Hematopoietic multipotent progenitor cell treated with erythropoietin and hydrocortisone succinate and interleukin-3 and kit ligand, for 6 days (in vitro differentiated cells): ENCODE data around the gene DACH1.

Source experiments
- DNase-seq: peaks from one replicate; pipeline ENCODE4 v3.0.0-alpha.2; 2015

The DACH1 gene

DNA sequence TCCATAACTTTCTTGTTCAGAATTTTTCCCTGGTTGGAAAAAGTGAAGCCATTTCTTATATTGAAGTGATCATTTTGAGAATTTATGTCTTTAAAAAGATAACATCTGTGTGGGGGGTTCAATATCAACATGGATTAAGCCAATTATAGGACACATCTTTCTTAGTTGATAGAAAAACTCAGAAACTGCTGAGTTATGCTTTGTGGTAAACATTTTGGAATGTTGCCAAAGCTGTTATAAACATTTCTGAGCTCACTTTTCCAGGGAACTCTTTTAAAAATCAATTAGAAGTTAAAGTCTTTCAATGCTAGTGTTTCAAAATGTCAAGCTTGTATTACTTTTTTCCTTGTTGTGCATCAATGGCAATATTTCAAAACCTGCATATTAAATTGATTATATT, 248.8 kb downstream of the DACH1 start:
- DNase-seq = peak; percentile 87

DNA sequence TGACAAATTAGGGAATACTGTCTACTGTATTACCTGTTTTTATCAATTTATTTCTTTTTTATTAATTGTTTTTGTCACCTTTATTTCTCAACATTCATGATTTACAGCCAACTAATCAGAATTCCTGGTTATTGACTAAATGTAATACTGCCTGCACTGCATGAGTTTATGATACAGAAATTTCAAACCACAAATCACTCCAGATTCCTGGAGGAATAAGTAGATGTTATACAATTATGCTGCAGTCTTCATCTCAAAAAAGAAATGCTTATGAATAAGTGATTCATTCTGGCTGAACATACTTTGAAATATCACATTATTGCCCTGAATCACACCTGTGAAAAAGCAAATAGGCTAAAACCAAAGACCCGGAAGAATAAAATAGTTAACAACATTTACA, 249.7 kb downstream of the DACH1 start:
- DNase-seq = no peak

DNA sequence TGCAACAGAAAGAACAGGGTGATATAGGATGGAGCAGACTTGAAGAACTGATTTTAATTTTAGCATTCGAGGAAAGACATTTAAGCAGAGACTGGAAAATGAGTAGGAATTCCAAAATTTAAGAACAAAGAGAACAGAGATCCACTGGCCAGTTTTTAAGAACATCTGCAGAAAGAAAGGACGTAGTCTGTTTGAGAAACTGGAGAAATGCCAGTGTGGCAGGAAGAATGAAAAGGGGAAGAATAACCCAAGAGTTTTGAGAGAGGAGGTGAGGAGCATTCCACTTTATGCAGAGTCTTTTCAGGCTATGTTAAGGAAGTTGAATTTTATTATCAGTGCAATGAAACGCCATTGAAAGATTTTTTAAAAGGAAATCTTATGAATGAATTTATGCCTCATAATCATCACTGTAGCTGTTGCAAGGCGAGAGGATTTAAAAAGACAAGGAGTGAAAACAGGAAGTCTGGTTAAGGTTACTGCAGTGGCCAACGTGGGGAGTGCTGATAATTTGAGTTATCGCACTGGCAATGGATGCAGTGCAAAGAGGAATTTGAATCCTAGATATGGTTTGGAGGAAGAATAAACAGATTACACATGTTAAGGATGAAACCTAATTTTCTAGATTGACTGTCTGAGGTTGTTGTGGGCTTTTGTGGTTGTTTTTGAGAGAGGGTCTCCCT, 253.8 kb downstream of the DACH1 start:
- DNase-seq = peak; percentile 78

DNA sequence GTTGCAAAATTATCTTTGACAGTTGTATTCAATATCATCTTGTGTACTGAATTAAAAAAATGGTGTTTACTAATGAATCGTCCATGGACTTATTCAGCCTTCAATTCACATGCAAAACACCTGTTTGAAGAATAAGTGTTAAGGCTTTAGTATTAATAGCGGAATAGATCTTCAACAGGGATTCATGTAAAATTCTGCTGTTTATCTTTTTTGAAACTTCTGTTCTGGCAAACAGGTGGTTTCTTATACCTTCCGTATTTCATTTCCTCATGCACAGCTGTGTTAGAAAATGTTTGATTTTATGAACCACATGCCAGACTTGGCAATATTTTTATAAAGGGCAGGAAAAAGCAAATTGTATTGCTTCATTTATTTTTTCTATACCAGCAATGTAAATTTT, 255.7 kb downstream of the DACH1 start:
- DNase-seq = peak; percentile 21

DNA sequence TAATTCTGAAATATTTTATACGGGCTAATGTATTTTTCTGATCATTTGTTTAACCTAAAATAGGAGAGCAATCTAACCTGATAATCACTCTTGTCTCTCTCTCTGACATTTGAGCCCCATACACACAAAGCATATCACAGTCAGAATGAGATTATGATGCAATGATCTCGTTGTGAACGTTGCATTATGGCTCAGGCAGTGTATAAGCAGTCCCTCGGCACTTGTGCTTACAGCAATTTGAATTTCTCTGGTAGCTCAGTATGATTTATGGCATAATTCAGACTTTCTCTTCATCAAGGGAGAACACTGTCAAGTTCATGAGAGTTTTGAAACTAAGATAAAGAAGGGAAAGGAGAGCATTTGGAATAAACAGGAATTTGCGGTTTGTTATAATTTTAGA, 256.1 kb downstream of the DACH1 start:
- peak; percentile 49 for DNase-seq

DNA sequence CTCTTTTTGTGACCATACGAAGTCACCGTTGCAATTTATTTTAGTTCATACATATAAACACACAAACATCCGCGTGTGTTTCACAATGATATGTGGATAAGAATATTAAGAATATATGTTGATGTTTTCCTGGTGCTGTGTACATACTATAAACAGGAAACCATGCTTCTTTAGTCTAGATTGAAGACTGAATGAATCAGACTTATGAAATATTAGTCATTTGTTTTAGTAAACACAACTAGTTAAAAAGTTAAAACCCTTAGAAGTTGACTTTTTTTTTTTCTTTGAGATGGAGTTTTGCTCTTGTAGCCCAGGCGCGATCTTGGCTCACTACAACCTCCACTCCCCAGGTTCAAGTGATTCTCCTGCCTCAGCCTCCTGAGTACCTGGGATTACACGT, 257.7 kb downstream of the DACH1 start:
- DNase-seq = no peak

DNA sequence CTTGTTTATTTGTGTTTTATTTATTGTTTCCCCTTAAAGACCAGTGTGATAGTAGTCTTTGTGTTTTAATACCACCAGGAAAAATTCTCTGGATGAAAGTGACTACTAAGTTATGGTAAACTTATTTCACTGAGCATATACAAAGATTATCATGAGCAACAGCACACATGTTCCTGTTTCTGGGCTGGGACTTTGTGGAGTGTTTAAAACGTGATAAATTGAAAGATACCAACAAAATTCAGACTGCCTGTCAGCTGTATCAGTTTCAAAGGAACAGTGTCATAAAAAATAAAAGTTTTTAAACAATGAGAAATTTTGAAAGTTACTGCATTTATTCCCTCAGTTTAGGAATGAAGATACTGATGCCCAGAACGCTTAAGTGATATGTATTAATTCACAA, 259.4 kb downstream of the DACH1 start:
- no peak for DNase-seq

DNA sequence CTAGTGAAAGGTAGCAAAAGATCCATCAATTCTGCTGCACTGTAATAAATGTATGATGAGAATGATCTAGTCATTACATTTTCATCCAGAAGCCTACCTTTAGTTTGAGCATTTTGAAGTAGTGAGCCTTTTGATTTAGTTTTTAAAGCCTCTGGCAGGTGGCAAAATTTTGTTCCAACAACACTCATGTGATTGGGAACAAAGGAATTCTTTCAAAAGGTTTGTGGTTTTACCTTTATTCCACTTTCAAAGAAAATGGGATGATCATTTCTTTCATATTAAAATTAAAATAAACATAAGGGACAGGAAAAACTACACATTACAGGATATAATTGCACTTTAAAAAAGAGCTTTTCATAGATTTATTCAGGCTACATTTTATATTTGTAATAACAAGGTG, 260.2 kb downstream of the DACH1 start:
- no peak for DNase-seq

DNA sequence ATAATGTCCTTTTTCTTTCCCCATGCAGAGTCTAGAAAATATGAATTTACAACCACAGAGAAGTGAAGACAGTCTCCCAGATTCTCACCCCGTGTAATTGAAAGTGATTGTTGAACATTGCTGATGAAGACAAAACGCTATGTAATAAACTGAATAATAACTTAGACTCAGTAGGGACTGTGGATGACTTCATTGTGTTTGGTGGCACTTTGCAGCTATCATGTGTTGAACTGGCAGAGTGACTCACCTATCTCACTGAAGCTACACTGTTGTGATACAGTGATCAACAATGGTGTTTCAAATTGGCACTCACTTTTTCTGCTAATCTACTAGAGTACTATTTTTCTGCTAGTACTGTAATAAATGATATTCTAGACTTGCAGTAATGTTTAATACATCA, 261.3 kb downstream of the DACH1 start:
- DNase-seq = no peak

DNA sequence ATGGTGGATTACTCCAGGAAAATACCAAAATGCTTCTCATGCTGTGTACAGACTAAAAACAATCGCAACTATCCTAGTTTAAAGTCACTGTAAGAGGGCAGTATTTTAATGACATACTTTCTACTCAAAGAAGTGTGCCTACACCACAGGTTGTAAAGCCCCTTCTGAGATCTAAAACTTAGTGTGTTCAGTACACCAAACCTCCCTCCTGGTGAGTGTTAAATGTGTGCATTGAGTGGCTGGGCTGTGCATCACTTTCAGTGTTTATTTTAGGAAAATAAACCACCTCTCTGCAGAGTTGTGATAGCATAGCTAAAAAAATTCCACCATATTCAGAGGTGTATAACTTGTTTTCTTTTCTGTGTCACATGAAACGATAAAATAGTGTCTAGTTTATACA, 263.7 kb downstream of the DACH1 start:
- DNase-seq = no peak

DNA sequence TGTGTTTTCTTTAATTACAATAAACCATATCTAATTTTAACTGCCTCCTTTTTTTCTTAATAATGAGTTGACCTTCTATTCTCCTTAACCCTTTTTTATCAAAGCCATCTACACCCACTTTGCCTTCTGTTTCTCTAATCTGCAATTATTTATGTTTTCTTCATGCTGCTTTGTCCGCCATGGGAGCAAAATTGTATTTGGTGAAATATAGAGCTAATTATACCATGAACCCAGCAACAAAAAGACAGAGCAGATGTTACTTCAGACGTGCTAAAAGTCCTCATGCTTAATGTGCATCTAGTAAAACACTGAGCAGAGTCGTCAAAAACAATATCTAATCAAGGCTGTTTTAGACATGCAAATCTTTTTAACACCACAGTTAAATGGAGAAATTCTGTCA, 264.7 kb downstream of the DACH1 start:
- DNase-seq = no peak

DNA sequence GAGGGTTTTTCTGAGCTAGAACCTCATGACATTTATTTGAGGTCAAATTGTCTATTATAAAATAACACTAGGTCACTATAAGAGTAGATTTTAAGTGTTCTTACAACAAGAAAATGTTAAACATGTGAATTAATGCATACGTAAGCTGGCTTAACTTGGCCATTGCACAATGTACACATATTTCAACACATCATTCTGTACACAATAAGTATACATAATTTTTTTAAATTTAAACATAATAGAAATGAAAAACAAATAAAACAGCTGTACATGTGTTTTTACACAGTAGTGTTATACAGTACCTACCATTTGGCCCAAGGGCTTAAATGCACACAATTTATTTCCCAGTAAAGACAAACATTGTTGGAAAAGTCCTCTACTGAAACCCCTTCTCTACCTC, 269.9 kb downstream of the DACH1 start:
- DNase-seq = no peak

DNA sequence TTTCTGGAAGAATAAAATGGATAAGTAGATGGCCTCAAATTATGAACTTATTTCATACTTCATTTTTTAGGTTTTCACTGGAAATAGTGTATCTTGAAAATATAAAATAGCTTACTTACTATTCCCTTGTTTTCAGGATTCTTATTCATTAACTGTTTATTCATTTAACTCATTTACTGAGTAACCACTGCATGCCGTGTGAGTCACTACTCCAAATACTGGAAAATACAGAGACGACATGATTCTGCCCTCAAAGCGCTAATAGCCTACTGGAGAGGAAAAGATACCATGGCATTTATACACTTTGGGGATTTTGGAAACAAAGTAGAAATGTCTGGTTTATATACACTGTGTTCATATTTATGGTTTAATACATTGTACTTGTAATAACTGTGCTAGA, 270.9 kb downstream of the DACH1 start:
- DNase-seq = no peak

DNA sequence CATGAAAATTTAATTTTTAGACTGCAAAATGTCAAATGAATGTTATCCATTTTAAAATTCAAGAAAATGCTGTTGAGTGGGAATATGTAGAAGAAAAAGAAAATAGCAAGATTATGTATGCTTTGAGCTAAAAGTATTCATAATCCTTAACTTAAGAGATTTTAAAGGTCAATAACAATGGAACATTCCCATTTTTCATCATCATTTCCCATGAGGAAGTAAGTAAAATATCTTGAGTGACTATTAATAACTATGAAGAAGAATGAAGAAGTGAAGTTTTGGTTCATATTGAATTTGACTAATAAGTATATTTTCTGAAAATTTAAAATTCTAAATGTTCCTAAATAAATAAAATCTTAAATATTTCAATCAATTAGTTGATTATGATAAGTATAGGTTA, 273.4 kb downstream of the DACH1 start:
- DNase-seq = no peak

DNA sequence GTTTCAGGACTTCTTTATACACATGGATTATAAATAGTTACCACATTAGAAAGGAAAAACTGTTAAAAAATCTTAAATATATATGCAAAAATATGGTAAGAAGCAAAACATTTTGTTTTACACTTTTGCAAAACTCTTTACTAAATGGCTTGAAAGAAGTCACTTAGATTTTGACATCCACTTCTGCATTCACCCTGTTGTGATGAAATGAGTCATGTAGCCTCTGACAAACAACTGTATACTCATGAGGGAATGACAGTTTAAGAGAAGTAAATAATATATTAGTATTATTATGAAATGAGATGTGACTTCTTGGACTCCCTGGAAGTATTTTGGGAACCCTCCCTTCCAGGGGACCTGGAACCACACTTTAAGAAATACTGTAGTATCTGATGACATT, 275.6 kb downstream of the DACH1 start:
- peak; percentile 9 for DNase-seq

DNA sequence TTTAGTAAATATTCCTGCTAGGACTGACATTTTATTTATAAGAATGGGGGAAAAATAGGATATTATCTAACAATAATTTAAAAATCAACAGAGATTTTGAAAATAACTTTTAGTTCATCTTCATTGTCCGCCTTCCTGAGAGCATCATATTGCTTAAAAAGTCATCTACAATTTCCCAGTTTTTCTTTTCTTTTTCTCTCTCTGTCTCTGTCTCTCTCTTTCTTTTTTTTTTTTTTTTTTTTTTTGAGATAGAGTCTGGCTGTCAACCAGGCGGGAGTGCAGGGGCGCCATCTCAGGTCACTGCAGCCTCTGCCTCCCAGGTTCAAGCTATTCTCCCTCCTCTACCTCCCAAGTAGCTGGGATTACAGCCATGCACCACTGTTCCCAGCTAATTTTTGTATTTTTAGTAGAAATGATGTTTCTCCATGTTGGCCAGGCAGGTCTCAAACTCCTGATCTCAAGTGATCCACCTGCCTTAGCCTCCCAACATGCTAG, 276.3 kb downstream of the DACH1 start:
- DNase-seq = no peak

DNA sequence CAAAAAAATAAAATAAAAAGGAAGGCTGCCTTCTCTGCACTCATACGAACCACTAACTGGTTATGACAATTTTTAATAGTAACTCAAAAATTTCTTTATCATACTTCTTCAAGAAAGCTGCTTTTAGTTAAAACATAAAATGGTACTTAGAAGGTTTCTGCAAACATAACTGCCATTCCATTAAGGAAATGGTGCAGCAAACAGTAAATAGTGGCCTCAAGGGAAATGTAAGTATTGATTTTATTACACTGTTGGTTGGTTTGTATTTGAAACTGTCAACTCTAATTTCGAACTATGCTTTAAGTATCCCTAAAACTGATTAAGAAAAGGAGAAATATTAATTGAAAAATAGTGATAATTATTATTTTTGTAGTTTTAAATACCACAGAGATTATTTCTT, 278.0 kb downstream of the DACH1 start:
- no peak for DNase-seq

DNA sequence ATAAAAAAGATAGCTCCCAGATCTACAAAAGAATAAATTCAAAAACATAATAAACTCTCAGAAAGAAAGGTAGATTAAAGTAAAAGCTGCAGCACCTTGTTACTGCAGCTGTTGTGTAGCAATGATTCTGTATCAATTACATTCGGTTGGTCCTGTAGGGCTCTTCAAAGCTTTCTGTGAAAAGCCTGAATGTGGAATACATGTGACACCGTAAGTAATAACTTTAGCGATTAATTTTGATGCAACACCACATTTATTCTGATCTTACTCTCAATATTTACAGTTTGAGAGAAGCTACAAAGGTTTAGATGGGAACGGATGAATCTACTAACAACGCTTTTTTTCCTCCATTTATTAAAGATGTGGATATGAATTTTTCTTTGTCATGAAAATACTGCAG, 279.2 kb downstream of the DACH1 start:
- DNase-seq = no peak

DNA sequence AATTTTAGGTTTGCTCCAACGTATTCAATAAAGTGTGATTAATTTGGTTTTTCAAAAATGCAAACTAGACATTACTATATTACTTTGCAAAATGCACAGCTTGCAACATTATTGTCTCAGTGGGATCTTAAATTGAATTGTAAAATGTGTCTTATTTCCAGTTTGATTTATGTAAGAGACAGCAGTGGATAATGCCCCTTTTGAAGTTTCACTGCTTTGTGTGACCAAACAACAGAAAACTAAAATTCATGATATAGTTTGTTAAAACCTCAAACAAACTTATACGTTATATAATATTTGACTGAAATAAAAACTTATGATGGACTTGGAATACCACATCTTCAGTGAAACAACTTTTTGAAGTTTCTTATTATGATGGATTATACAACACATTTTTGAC, 279.8 kb downstream of the DACH1 start:
- no peak for DNase-seq

DNA sequence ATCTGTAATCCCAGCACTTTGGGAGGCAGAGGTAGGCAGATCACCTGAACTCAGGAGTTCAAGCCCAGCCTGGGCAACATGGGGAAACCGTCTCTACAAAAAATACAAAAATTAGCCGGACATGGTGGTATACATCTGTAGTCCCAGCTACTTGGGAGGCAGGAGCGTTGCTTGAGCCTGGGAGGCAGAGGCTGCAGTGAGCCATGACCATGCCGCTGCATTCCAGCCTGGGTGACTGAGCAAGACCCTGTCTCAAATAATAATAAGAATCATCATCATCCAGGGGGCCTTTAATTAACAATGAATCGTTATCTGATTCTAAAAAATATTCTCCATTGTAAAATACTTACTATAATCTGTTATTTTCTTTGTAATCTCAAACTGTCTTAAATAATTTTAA, 283.4 kb downstream of the DACH1 start:
- no peak for DNase-seq

DNA sequence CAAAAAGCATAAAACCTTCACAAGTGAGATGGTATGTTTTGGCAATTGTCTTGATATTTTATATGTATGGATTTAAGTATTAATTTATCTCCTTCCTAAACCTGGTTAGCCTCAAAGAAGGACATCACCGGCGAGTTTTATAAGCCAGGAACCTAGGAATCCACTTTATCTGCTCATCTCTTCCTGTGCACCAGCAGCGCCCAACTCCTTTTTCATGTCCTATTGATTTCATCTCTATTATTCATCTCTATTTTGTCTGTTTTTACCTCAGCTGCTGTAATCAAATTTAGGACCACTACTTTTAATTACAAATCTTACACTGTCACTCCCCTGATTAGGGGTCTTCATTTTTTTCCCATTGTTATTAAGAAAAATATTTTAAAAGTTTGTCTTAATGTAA, 286.4 kb downstream of the DACH1 start:
- no peak for DNase-seq

DNA sequence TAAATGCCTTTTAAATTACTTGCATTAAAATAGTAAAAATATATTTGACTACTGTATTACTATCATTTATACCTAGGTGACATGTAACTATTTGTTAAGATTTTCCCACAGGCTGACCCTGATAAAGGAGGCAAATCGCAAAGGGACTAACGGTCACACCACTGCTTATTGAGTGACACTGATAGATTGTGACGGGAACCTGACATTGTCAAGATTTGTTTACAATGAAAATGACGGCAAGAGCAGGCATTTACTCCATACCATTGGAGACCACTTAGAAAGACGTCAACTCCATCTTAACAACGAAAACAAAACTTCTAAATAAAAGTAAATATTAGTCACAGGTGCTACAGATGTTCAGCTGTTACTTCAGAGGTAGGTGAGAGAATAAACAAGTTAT, 289.0 kb downstream of the DACH1 start:
- DNase-seq = no peak

DNA sequence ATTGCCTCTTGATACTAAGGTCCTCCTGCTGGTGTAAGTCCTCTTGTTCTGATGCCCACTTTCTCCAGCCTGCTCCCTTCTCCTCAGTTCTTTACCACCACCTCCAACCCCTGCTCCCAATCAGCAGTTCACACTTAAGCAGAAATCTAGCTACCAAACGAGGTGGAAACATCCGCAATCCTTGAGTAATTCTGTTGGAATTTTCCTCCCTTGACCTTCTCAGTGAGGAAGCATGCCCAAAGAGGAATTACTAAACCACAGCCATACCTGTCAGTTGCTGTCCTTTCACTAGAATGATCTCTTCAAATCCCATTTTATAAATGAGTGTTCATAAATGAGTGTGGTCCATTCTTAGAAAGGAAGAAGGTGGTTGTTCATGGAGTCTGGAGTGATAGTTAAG, 289.9 kb downstream of the DACH1 start:
- DNase-seq = no peak

DNA sequence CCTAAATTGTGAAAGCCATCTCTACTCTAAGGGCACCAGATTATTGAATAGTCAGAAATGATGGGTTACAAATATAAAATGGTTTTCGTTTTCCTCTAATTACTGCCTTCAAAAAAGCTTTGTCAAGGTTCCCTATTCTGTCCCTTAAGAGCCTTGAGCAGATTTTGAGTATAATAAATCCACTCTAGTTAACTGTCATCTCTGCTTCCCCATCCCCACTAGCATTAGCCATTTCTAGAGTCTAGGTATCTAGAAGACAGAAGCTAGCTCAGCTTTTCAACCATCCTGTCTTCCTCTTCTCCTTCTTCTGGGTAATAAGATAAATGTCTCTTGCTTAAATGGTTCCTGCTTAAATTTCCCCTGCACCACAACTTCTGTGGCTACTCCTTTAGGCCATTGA, 290.4 kb downstream of the DACH1 start:
- DNase-seq = no peak

DNA sequence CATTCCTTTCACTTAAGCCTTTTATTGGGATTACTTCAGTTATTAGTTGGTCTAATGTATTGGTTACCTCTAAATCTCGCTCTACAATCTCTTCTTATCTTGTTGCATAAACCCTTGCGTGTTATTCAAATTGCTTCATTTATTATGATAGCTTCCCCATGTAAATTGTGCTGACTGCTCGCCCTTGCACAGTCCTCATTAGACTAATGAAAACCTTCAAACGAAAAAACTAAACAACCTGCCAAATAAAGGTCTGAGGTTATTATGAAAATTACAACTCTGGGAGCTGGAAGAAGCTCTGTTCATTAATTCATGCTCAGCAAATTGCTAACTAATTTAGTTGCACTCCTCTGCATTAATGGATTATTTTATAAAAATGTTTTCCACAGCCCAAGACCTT, 320.1 kb downstream of the DACH1 start:
- DNase-seq = no peak

DNA sequence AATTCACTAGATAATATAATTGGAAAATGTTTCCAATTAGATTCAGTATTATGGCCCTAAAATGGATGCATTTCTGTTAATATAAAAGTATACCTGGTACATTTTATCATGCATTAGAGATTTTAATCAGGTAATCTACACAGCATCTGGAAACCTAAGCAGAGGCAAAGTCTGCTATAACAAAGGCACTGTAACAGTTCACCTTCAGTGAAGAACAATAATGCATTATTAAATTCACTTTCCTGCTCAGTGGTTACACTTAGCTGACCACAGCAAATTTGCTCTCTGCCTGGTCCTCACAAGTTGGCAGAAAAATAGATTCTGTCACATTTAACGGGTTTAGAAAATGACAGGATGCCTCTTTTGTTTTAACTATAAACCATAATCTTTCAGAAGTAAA, 326.9 kb downstream of the DACH1 start:
- DNase-seq = no peak
